NCI-H1417 treated with DMSO at 0.1 percent for 48 hours (cell line): ENCODE measurements around the gene FAM193B.
"Not testable (repeated sequence)": the region's sequence is repeated elsewhere in the genome, so short reads cannot be mapped to it uniquely, and the experiment has no call there.

Experiments used
- DNase-seq: peaks from one replicate; lab custom pipeline; 2025; lab: John Stamatoyannopoulos, UW

Gene FAM193B

GRCh38 chr5:177486256-177486655, 68.1 kb downstream of the FAM193B start:
- DNase-seq: no peak

- not testable (repeated sequence) for DNase-seq
These were observed 68.6 kb downstream of the FAM193B start for GRCh38 chr5:177485753-177486152.

GRCh38 chr5:177484902-177485549, 69.3 kb downstream of the FAM193B start:
- no peak for DNase-seq

- no peak for DNase-seq
These were observed 70.1 kb downstream of the FAM193B start for GRCh38 chr5:177483994-177484901.

GRCh38 chr5:177483042-177483441, 71.3 kb downstream of the FAM193B start:
- no peak for DNase-seq

GRCh38 chr5:177482359-177482795, 72.0 kb downstream of the FAM193B start:
- DNase-seq: no peak

- DNase-seq: no peak
These were observed 74.6 kb downstream of the FAM193B start for GRCh38 chr5:177479774-177480173.

- DNase-seq: no peak
These were observed 75.4 kb downstream of the FAM193B start for GRCh38 chr5:177478711-177479646.

GRCh38 chr5:177477701-177478477, 76.5 kb downstream of the FAM193B start:
- no peak for DNase-seq

- DNase-seq: no peak
These were observed 77.7 kb downstream of the FAM193B start for GRCh38 chr5:177476531-177477233.

GRCh38 chr5:177475563-177476427, 78.6 kb downstream of the FAM193B start:
- DNase-seq: no peak

- DNase-seq: no peak
These were observed 79.4 kb downstream of the FAM193B start for GRCh38 chr5:177474846-177475562.

GRCh38 chr5:177474002-177474476, 80.3 kb downstream of the FAM193B start:
- DNase-seq: no peak

- no peak for DNase-seq
These were observed 80.8 kb downstream of the FAM193B start, which contains the start of gene DBN1 for GRCh38 chr5:177473443-177474001. Gene DBN1 (minus strand): TSS chr5:177473634. CDS start chr5:177473521, 113 bp downstream.

GRCh38 chr5:177472460-177473442, 81.6 kb downstream of the FAM193B start:
- no peak for DNase-seq

GRCh38 chr5:177471610-177472356, 82.6 kb downstream of the FAM193B start:
- no peak for DNase-seq
